ENCODE measurements around the gene RAP1GAP2.
"Not testable (repeated sequence)": the region's sequence is repeated elsewhere in the genome, so short reads cannot be mapped to it uniquely, and the experiment has no call there.

RAP1GAP2 gene

DNA sequence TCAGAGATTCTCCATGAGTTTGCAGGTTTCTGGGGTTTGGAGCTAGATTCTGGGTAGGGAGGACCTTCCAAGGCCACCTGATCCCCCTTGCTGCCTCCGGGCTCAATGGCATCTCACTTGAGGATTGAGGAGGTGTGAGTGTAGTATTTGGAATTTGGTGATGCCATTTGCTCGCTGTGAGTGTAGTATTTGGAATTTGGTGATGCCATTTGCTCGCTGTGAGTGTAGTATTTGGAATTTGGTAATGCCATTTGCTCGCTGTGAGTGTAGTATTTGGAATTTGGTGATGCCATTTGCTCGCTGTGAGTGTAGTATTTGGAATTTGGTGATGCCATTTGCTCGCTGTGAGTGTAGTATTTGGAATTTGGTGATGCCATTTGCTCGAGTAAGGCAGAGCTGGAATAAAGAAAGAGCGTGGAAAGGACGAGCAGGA lies 202.2 kb downstream of the RAP1GAP2 start:
- not testable (repeated sequence) for DNase-seq (ENCODE audit: low read depth)

DNA sequence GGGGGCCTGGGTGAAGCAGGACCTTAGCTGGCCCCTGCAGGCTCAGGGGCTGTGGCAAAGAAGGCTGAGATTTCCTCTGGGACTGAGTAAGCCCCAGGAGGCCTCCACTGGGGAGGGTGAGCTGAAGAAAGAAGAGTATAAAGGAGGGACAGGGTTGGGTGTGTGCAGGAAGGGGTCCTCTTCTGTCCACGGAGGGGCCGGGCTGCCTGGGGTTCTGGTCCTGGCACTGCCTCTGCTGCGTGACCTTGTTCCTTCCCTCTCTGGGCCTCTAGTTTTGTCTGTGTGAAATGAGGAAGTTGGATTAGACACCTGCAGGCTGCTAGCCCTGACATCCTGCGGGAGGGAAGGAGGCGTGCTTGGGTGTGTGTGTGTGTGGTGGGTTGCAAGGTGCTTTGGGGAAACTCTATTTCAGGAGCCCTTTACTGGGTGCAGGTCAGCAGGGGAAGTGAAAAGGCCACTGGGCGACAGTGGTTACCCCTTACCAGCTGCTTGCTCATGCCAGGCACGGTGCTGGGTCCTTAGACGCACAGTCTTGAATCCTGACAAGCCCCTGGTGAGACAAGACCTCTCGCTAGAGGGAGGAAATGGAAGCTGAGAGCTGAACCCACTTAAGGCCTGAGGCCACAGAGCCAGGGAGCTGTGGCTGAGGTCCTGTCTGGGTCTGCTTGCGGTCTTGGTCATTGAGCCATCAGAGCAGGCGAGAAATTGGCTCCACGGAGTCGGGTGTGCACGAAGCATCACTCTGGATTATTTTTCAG lies 206.5 kb downstream of the RAP1GAP2 start:
- no peak for DNase-seq (ENCODE audit: low read depth)

DNA sequence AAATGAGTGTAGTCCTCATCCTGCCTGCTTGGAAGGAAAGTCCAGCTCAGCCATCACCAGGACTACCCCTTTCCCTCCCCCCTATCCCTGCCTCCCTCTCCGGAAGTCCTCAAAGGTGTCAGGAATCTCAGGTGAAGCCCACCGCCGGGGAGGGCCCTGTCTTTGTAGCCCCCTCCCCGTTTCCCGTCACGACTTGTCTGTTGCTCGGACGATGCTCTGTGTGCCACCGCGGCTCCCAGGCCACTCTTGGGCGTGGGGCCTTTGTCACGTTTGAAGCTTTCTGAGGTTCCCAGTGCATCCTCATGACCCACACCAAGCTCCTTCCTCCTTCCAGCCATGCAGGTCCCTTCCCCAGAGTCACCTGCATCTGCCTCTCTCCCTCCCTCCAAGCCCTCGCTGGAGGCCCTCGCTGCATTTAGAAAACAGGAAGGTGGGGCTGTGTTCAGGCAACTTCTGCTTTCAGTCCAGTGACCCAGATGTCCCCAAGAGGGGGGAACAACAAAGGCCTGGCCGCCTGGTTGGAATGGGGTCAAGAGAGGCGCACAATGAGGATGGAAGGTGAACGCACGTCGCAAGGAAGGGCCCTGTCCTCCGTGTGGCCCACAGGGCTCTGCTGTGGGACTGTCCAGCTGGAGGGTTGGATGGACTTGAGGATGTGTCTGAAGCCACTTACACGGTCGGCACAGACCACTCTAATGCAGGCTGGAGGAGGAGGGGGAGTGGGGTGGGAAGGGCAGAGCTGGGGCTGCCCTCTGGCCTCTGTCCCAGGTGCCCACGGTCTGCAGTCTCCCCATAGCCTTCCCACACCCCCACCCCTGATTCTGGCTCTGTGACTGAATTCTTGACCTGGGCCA lies 207.3 kb downstream of the RAP1GAP2 start:
- DNase-seq (ENCODE audit: low read depth), result no peak

DNA sequence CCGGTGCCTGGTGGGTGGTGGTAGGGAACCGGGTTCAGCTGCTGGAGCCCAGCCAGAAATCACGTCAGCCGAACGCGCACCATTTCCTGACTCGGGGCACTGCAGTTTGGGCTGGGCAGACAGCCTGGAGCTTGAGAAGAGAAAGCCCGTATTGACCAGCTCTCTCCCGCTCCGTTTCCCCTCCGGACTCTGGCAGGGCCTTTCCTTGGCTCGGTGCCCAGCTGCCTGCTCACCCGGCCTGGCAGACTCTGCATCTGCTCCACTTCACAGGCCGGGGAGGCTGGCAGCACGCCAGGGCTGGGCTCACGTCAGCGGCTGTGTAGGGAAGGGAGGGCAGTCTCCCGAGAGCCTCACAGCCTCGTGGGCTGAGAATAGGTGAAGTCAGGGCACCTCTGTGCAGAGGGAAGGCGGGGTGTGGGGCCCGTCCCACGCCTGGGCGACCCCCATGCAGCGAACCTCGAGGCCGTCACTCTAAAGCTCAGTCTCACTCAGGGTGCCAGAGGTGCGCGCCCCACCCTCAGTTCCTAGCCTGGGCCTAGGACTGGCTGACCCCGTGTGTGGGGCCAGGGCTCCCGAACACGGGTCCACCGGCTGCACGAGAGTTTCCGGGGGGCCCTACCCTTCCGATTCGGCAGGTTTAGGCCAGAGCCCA lies 208.0 kb downstream of the RAP1GAP2 start:
- peak; percentile 24 for DNase-seq (ENCODE audit: low read depth)

DNA sequence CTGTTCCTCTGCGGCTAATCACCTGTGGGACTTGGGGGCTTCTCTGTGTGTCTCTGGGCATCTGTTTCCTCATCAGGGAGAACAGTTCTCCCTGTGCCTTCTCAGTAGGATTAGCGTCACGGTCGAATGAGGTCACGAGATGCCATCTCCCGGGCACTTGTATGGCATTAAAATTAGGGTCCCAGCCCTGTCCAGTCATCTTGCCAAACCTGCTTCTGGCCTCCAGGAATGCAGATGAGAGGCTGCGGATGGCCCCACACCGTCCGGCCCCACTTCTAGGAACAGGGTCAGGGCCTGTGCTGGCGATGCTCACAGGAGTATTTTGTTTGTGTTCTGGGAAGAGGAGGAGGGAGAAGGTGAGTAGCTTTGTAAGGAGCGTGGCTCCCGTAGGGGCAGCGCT lies 208.7 kb downstream of the RAP1GAP2 start:
- no peak for DNase-seq (ENCODE audit: low read depth)

DNA sequence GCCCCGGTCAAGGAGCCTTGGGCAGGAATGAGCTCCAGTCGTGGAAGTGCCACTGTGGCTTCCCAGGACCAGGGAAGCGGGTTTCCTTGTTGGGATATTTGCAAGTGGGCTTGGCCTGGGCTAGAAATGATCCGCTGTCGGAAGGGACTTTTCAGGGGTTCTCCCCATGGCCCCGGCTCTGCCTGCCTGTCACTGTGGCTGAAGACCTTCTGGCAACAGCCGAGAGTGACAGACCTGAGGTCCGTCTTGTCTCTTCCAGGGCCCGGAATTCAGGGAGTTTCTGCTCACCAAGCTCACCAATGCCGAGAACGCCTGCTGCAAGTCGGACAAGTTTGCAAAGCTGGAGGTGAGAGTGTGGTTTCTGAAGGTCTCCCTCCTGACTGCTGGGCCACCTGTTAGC lies 209.5 kb downstream of the RAP1GAP2 start:
- DNase-seq (ENCODE audit: low read depth), result no peak

DNA sequence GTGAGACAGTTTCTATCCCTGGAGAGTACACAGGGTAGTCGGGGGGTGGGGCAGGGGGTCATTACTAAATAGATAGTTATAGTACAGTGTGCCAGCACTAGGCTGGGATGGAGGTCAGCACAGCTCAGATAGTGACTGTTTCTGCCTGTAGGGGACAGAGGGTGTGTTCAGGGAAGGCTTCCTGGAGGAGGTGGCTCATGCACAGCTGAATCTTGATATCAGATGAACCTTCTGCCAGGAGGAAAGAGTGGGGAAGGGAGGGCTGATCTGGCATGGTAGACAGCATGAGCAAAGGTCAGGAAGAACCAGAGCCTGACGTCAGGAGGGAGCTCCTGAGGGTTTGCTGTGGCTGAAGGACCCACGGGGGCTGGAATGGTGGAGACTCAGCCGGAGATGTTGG lies 210.6 kb downstream of the RAP1GAP2 start:
- DNase-seq (ENCODE audit: low read depth), result no peak

DNA sequence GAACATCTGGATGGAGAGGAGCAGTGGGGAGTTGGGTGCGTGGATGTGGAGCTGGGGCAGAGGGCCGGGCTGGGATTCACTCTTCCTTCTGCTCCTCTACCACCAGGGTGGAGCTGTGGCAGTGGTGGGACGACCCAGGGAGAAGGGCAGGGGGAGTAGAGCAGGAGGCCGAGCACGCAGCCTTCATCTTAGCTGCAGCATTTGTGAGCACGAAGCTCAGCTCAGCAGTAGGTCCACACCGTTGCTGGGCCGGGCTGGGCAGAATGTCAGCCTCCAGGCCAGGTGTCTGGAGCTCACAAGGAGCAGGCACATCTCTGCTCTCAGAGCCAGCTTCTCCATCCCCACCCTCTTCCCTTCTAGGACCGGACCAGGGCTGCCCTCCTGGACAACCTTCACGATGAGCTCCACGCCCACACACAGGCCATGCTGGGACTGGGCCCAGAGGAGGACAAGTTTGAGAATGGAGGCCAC lies 211.4 kb downstream of the RAP1GAP2 start:
- no peak for DNase-seq (ENCODE audit: low read depth)

DNA sequence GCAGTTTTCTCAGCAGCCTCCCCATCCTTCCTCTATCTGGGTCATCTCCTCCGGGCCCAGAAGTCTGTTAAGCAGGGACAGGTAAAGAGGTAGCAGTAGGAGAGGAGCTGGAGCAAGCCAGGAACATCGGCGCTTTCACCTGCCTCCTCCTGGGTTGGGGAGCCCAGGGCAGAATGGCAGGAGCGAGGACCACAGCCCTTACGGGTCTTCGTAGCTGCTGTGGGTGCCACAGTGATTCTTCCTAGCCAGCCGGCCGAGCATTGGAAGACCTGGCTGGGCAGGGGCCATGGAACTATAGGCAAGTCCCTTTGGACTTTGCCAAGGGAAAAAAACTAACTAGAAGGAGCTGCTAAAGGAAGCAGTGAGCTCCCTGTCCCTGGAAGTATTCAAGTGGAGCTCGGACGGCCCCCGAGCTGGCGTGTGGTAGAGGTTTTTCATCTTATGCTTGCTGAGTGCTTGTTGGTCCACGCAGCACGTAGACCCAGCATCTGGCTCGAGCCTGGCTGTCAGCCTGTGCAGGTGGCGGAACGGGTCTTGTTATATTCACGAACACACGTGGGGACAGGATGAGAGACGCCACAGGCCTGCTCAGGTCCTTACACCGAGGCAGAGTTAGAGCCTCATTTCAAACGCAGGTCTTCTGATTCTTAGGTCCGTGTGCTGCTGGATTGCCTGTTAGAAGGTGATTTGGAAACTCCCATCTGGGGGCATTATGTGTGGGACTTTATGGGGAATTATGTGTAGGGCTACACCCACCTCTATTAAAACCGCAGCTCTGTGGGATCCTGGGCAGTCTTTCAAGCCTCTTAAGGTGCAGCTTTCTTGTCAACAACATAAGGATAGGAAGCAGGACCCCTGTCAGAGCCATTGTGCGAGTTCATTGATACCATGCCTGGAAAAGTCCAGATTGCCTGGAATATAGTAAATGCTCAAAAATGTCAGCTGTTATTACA lies 212.4 kb downstream of the RAP1GAP2 start:
- DNase-seq (ENCODE audit: low read depth), result no peak

DNA sequence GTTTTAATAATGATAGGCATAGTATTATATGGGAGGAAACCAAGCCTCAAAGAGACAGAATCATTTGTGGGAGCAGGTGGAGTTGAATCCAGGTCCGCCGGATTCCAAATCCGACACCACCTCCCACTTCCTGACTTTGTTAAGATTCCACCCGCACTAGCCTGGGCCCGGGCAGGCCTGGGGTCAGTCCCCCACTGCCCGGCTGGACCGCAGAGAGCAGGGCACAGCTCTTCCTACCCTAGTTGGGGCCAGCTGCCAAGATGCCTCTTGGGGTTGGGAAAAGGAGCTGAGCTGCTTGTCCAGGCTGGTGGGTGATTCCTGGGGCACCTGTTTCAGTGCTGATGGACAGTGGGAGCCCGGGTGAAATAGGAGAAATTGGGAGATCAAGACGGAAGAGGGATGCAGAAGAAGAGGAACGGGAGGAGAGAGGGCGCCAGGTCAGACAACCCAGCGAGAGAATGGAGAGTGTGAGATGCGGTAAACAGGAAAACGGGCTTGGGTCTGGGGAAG lies 213.2 kb downstream of the RAP1GAP2 start:
- DNase-seq (ENCODE audit: low read depth), result no peak

DNA sequence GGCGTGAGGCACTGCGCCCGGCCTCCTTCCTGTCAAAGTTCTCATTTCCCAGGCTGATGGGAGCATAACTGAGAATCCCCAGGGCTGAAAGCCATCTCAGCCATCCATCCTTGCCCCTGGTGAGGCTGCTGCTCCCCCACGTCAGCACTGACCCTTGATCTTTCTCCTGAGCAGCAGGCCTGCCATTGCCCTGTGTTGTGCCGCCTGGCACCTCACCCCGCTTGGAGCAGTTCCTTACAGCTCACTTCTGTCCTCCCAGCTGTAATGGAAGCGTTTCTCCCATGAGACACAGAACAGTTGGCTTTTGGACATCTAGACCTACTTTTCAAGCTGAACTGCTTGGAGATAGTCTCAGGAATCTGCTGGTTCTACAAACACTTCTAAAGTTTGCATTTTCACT lies 215.7 kb downstream of the RAP1GAP2 start:
- no peak for DNase-seq (ENCODE audit: low read depth)

DNA sequence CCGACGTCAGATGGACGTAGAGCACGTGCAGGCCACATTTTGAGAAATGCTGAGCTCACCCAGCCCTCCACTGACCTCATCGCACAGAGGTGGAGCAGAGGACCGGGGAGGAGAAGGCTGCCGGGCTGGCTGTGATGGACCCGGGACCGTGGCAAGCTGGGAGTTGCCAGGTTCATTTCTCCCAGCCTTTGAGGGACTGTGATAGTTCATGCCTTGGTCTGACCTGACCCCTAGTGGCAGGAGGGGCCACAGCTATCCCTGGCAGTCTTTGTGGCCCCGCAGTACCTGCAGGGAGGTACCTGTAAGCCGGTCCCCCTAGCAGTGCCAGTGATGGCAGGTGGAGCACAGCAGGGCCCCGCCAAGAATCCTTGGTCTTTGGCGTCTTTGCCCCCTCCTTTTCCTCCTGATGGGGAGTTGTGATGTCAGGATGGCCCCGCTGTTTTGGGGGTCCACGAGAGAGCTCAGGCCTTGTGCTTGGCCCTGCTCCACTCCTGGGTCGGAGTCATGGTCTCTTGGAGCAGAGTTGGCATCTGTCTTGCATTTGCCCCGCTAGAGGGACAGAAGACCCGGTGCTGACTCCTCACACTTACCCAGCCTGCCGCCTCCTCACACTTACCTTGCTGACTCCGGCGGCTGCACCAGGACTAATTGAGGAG lies 216.8 kb downstream of the RAP1GAP2 start:
- DNase-seq (ENCODE audit: low read depth), result peak; percentile 13

DNA sequence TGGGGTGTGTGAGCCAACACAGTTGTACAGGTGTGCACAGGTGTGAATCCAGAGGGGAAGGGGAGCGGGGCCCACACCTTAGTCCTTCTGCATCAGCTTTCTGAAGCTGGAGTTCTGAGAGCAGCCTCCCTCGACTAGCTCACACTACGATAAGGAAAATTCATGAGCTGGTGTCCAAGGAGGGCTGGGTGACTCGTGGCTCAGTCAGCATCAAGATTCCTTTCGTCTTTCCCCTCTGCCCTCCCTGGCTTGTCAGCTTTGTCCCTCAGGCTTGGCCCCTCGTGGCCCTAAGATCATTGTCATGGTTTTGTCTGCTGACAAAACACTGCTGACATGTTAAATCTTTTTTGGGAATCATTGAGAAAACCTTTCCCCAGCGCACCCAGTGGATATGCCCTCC lies 219.7 kb downstream of the RAP1GAP2 start:
- no peak for DNase-seq (ENCODE audit: low read depth)

DNA sequence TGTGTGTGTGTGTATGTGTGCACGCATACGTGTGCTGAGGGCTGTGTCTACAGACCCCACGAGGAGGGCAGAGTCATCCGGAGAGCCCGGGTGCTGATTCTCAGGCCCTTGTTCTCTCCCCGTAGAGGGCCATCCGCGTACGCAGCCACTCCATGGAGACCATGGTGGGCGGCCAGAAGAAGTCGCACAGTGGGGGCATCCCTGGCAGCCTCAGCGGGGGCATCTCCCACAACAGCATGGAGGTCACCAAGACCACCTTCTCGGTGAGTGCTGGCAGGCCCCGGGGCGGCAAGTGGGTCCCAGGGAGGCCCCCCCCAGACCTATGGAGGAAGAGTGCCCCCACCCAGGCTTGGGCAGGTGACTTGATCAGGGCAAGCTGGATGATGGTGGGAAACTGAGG lies 221.7 kb downstream of the RAP1GAP2 start:
- no peak for DNase-seq (ENCODE audit: low read depth)

DNA sequence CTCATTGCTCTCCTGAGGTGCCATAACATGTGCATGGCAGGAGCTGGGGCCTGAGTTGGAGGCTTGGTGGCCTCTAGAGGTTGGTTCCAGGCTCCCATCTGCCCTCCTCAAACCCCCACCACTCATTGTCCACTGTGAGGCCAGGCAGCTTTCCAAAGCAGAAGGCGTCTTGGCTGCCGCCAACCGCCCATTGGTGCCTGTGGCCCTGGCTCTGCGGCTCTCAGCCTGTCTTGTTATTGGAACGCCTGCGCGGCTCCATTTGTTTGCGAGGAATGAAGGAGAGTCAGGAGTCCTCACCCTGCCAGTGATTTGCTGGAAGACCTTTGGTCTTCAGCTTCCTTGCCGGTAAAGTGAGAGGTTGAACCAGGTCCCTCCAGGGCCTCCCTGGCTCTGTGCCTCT lies 223.5 kb downstream of the RAP1GAP2 start:
- no peak for DNase-seq (ENCODE audit: low read depth)

DNA sequence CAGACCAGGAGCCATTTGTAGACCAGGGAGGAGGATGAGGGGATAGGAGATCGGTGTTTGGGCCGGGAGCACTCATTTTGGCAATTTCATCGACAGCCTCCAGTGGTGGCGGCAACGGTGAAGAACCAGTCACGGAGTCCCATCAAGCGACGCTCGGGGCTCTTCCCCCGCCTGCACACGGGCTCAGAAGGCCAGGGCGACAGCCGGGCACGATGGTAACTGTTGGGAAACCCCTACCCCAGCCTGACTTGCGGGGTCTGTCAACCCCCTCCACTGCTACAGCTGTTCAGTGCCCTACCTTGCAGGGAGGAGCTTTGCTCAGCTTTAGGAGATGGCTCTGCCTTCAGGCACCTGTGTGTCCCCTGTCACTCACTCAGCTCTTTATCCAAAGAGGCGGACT lies 224.1 kb downstream of the RAP1GAP2 start:
- no peak for DNase-seq (ENCODE audit: low read depth)

DNA sequence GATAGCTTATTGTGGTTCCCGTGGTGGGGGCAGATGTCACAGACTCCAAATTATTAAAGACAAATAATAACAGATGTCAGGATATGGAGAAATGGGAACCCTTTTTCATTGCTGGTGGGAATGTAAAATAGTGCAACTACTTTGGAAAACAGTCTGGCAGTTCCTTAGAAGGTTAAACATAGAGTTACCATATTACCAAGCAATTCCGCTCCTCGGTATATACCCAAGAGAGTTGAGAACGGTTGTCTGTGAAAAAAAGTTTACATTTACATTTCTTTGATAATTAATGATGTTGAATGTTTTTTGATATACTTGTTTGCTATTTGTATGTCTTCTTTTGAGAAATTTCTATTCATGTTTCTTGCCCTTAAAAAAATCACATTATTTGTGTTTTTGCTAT lies 226.0 kb downstream of the RAP1GAP2 start:
- no peak for DNase-seq (ENCODE audit: low read depth)

DNA sequence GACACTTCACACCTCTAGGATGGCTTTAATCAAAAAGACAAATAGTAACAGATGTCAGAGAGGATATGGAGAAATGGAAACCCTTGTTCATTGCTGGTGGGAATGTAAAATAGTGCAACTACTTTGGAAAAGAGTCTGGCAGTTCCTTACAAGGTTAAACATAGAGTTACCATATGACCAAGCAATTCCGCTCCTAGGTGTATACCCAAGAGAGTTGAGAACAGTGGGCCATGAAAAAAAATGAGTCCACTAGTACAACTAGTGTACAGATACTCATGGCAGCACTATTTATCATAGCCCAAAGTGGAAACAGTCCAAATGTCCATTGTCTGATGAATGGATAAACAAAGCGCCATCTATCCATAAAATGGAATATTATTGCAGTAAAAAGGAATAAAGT lies 228.1 kb downstream of the RAP1GAP2 start:
- DNase-seq (ENCODE audit: low read depth), result no peak

DNA sequence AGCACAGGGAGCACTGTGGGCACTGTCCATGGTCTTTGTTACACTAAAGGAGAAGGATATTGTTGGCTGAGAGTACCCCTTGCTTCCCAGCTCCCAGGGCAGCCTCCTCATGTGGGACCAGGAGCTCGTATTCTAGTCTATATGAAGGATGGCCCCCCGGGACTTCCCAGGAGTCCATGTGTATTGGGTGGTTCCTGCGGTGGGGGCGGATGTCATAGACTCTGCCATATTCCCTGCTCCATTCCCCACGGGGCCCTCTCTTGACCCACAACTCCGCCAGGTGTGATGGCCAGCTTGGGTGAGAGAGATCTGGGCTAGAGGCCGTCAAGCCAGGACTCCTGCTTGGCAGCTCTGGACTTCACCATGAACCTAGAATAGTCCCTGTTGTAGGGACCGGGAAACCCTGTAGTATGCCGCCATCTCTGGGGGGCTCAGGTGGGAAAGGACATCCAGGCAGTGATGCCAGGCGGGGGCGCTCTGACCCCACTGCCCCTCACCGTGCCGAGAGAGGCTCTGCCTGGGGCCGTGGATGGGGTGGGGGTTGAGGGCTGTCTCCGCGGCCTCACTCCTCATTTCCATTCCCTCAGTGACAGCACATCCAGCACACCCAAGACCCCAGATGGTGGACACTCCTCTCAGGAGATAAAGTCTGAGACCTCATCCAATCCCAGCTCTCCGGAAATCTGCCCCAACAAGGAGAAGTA lies 229.3 kb downstream of the RAP1GAP2 start:
- no peak for DNase-seq (ENCODE audit: low read depth)

Data from stimulated activated CD8-positive, alpha-beta memory T cell treated with anti-CD3 and anti-CD28 coated beads, Interleukin-15, amount 100 ng/mL, for 24 hours (primary cell).